Measurements from ENCODE around the gene PDE8B.

DNA sequence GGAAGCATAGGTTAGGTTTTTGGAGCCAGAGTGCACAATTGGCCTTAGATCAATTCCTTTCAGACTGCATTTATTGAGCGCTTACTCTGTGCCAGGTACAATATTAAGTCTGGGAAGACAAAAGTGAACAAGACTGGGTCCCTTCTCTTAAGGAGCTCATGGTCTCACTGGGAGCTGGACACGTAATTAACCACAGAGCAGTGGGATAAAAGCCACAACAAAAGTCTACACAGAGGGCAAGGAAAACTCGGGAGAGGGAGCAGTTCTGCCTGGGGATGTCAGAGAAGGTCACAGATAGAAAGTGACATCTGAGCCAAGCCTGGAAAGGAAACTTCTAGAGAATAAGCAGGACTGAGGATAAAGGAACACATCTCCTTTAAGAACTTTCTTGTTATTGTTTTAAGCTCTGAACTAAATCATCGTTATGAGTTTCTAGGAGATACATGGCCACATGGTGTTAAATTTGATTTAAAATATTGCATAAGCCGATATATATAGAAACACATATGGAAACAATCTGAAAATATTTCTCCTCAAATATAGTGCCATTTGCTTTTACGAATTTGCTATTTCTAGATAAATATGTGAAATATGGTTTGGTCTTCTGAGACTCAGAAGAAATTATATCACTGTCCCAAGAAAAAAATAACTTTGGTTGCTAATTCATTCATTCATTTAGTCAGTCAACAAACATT lies 40.1 kb upstream of the PDE8B start:
- no peak for TF ChIP-seq EZH2 (IDR thresholded peaks at IDR 0.05; ENCODE audit: borderline replicate concordance, low read length)
- TF ChIP-seq, protein P1, sequence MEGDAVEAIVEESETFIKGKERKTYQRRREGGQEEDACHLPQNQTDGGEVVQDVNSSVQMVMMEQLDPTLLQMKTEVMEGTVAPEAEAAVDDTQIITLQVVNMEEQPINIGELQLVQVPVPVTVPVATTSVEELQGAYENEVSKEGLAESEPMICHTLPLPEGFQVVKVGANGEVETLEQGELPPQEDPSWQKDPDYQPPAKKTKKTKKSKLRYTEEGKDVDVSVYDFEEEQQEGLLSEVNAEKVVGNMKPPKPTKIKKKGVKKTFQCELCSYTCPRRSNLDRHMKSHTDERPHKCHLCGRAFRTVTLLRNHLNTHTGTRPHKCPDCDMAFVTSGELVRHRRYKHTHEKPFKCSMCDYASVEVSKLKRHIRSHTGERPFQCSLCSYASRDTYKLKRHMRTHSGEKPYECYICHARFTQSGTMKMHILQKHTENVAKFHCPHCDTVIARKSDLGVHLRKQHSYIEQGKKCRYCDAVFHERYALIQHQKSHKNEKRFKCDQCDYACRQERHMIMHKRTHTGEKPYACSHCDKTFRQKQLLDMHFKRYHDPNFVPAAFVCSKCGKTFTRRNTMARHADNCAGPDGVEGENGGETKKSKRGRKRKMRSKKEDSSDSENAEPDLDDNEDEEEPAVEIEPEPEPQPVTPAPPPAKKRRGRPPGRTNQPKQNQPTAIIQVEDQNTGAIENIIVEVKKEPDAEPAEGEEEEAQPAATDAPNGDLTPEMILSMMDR (IDR thresholded peaks at IDR 0.05; ENCODE audit: low read length) = no peak
